ENCODE results near the gene SVEP1. TPM values are rescaled to one million over a fixed set of nuclear protein-coding genes. Genes with fewer than 3 reads are reported as not detected.

The SVEP1 gene
- total RNA-seq, 1 donor from 2014 or later: 0.56 TPM

GRCh38 chr9:110606179-110606790 is 26.7 kb upstream of the SVEP1 start:
- Histone ChIP-seq H3K4me1 (no peaks in the 10 kb centered on the region), H3K36me3 (no peaks in the 10 kb centered on the region), H3K9ac (no peak overlapping the region), H4K20me1 (ENCODE audit: low read depth) (no peaks in the 10 kb centered on the region), H3K9me3 (ENCODE audit: low read depth) (no peaks in the 10 kb centered on the region), H3K27ac (no peak overlapping the region), H3K4me3 (no peak overlapping the region), H3F3A (ENCODE audit: low read depth) (no peaks in the 10 kb centered on the region), H2AFZ (replicated peaks) (no peak overlapping the region), H3K79me2 (ENCODE audit: low read depth) (no peaks in the 10 kb centered on the region), H3K4me2 (no peak overlapping the region), H3K27me3 (no peaks in the 10 kb centered on the region)
- no peak for DNase-seq (ENCODE audit: low spot score)
- Mint-ChIP-seq H3K4me3 (no peak overlapping the region), H3K4me1 (peaks cover 2% of the 10 kb centered on the region), H3K27ac (no peak overlapping the region), H3K27me3 (ENCODE audit: insufficient read depth, low read depth) (no peaks in the 10 kb centered on the region), H3K36me3 (no peaks in the 10 kb centered on the region), H3K9me3 (peaks cover 6% of the 10 kb centered on the region)
- TF ChIP-seq CTCF (IDR thresholded peaks at IDR 0.05): no peak
- TF ChIP-seq EZH2 (IDR thresholded peaks at IDR 0.05): no peak
- no peak for TF ChIP-seq EZH2phosphoT487 (IDR thresholded peaks at IDR 0.05)

GRCh38 chr9:110605565-110605964 is 26.0 kb upstream of the SVEP1 start:
- Histone ChIP-seq H3K79me2 (ENCODE audit: low read depth) (no peaks in the 10 kb centered on the region), H4K20me1 (ENCODE audit: low read depth) (no peaks in the 10 kb centered on the region), H3F3A (ENCODE audit: low read depth) (no peaks in the 10 kb centered on the region), H2AFZ (replicated peaks) (no peak overlapping the region), H3K36me3 (no peaks in the 10 kb centered on the region), H3K4me3 (no peak overlapping the region), H3K4me1 (no peaks in the 10 kb centered on the region), H3K9ac (no peak overlapping the region), H3K4me2 (no peak overlapping the region), H3K9me3 (ENCODE audit: low read depth) (no peaks in the 10 kb centered on the region), H3K27me3 (no peaks in the 10 kb centered on the region), H3K27ac (no peak overlapping the region)
- no peaks in the 10 kb centered on the region for H3K27me3 Mint-ChIP-seq (ENCODE audit: insufficient read depth, low read depth)
- peaks cover 6% of the 10 kb centered on the region for H3K9me3 Mint-ChIP-seq
- no peak for DNase-seq (ENCODE audit: low spot score)
- no peak overlapping the region for H3K4me3 Mint-ChIP-seq
- no peaks in the 10 kb centered on the region for H3K36me3 Mint-ChIP-seq
- H3K27ac Mint-ChIP-seq: no peak overlapping the region
- TF ChIP-seq CTCF (IDR thresholded peaks at IDR 0.05) (no peak), EZH2 (IDR thresholded peaks at IDR 0.05) (no peak), EZH2phosphoT487 (IDR thresholded peaks at IDR 0.05) (no peak)
- peaks cover 2% of the 10 kb centered on the region for H3K4me1 Mint-ChIP-seq

GRCh38 chr9:110604171-110604601 is 24.6 kb upstream of the SVEP1 start:
- H3K9me3 ChIP-seq (ENCODE audit: low read depth): no peaks in the 10 kb centered on the region
- no peak overlapping the region for H3K27ac Mint-ChIP-seq
- no peaks in the 10 kb centered on the region for H3F3A ChIP-seq (ENCODE audit: low read depth)
- no peaks in the 10 kb centered on the region for H3K4me1 ChIP-seq
- no peaks in the 10 kb centered on the region for H4K20me1 ChIP-seq (ENCODE audit: low read depth)
- H3K9ac ChIP-seq: no peak overlapping the region
- no peak overlapping the region for H3K4me2 ChIP-seq
- no peak for DNase-seq (ENCODE audit: low spot score)
- H2AFZ ChIP-seq (replicated peaks): no peak overlapping the region
- H3K4me3 ChIP-seq: no peak overlapping the region
- H3K27me3 ChIP-seq: no peaks in the 10 kb centered on the region
- TF ChIP-seq CTCF (IDR thresholded peaks at IDR 0.05) (no peak), EZH2phosphoT487 (IDR thresholded peaks at IDR 0.05) (no peak), EZH2 (IDR thresholded peaks at IDR 0.05) (no peak)
- H3K27ac ChIP-seq: no peak overlapping the region
- H3K9me3 Mint-ChIP-seq: peaks cover 6% of the 10 kb centered on the region
- H3K36me3 ChIP-seq: no peaks in the 10 kb centered on the region
- no peak overlapping the region for H3K4me3 Mint-ChIP-seq
- H3K36me3 Mint-ChIP-seq: no peaks in the 10 kb centered on the region
- peaks cover 6% of the 10 kb centered on the region for H3K4me1 Mint-ChIP-seq
- no peaks in the 10 kb centered on the region for H3K27me3 Mint-ChIP-seq (ENCODE audit: insufficient read depth, low read depth)
- no peaks in the 10 kb centered on the region for H3K79me2 ChIP-seq (ENCODE audit: low read depth)

Measured in neural progenitor cell (in vitro differentiated cells).